Activated CD4-positive, alpha-beta T cell treated with anti-CD3 and anti-CD28 coated beads for 36 hours (primary cell): Measurements from ENCODE around the gene DHX35. TPM values are rescaled to one million over a fixed set of nuclear protein-coding genes. Genes with fewer than 3 reads are reported as not detected.
"Not testable (repeated sequence)": the region's sequence is repeated elsewhere in the genome, so short reads cannot be mapped to it uniquely, and the experiment has no call there.

ENCODE experiments used
- ATAC-seq: fragments of 200-7000 bp; cut with Tn5 transposase; one replicate; pipeline ENCODE4 v1.10.0; 2021; ENCODE audit warnings: mild to moderate bottlenecking, moderate library complexity
- CTCF ChIA-PET: fragments of 350-600 bp; sonication (Branson Sonifier 250); formaldehyde crosslinking; loops from one replicate; lab custom pipeline; 2021; ENCODE audit warnings: antibody characterized with exemption; lab: Charles Lee
- POLR2A ChIA-PET: fragments of 350-600 bp; sonication (Branson Sonifier 250); formaldehyde crosslinking; loops from one replicate; lab custom pipeline; 2021; ENCODE audit warnings: antibody characterized with exemption, inconsistent platforms; lab: Charles Lee
- DNase-seq: peaks from one replicate; pipeline ENCODE4 v3.0.0-alpha.2; 2020
- H3K27ac Mint-ChIP-seq: one replicate; pipeline ENCODE4 v1.8.0; 2021; ENCODE audit warnings: mixed read lengths
- H3K27me3 Mint-ChIP-seq: one replicate; pipeline ENCODE4 v1.8.0; 2021; ENCODE audit warnings: mixed read lengths
- H3K36me3 Mint-ChIP-seq: one replicate; pipeline ENCODE4 v1.8.0; 2021; ENCODE audit warnings: low read depth, mixed read lengths
- H3K4me1 Mint-ChIP-seq: one replicate; pipeline ENCODE4 v1.8.0; 2021; ENCODE audit warnings: mixed read lengths
- H3K4me3 Mint-ChIP-seq: one replicate; pipeline ENCODE4 v1.8.0; 2021; ENCODE audit warnings: mild to moderate bottlenecking, moderate library complexity, mixed read lengths
- H3K9me3 Mint-ChIP-seq: one replicate; pipeline ENCODE4 v1.8.0; 2021; ENCODE audit warnings: low read depth, mixed read lengths
- intact Hi-C, 2 experiments: fragments of 100-400 bp; cut with DNase I in 1 of 2; cut with micrococcal nuclease in 1 of 2; formaldehyde crosslinking; loops; one replicate each; pipeline versions ENCODE4 v1.14.2 to v1.15.1; 2022 to 2024; cut with DNase I, micrococcal nuclease
- total RNA-seq, 2 experiments: library from RNA; stranded (reverse); gene quantifications; one replicate each; pipeline ENCODE4 v1.2.3, GENCODE V29; 2021

Gene DHX35
- total RNA-seq, 2 experiments from 2014 or later: 8.7 to 12.0 TPM

DNA sequence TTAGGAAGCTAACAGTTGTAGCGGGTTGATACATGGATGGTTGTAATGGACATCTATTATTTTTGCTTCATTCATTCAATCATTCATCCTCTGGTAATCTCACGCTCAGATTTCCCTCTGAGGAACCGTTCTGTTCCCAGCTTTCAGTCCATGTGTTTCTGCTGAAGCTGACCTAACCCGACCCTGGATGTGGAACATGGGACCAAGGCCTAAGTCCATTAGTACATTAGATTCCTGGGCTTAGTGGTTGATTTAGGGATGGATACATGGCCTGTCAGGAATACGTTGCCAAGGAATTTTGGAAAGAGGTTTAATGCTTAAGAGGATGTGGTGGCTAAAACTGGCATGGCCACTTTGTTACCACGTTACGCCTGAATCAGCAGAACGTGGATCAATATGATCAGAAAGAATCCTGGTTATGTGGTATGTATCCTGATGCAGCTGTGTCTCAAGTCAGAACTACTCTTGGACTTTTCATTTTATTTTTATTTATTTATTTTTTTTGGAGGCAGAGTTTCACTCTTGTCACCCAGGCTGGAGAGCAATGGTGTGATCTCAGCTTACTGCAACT is 4.1 kb upstream of the DHX35 start:
- Mint-ChIP-seq H3K4me1 (peaks cover 13% of the 10 kb centered on the region), H3K36me3 (peaks cover 5% of the 10 kb centered on the region), H3K27ac (no peak overlapping the region), H3K4me3 (no peak overlapping the region), H3K27me3 (no peaks in the 10 kb centered on the region), H3K9me3 (no peaks in the 10 kb centered on the region)
- intact Hi-C loops: no loop called here
- no peak for DNase-seq
- no peak for ATAC-seq
- ChIA-PET CTCF (interaction anchor here (0.6 to 1.8 kb wide), 4 partner anchors 10 to 91 kb away, joined by 3 to 6 read pairs (median 3); partner anchors contain the start of gene FAM83D), POLR2A (no interaction called here)

- not testable (repeated sequence) for H3K9me3 Mint-ChIP-seq, H3K36me3 Mint-ChIP-seq, H3K27ac Mint-ChIP-seq, DNase-seq, H3K27me3 Mint-ChIP-seq, ATAC-seq, H3K4me3 Mint-ChIP-seq
- ChIA-PET POLR2A (interaction anchor here (0.5 to 1.4 kb wide), 2 partner anchors 117 to 1917 kb away, joined by 3 to 4 read pairs; no protein-coding TSS in a partner anchor), CTCF (interaction anchor here (1.9 kb wide), 1 partner anchor 30 kb away, joined by 6 read pairs; no protein-coding TSS in a partner anchor)
- intact Hi-C loops: loop anchor here (5.0 to 10.0 kb wide), 2 partner anchors 57 to 925 kb away; partner anchors contain the start of genes RPRD1B (in 1 of the 2) and TTI1 (in 1 of the 2)
- peaks cover 29% of the 10 kb centered on the region for H3K4me1 Mint-ChIP-seq
Measured at GRCh38 chr20:38960187-38960687, 1.9 kb upstream of the DHX35 start.

DNA sequence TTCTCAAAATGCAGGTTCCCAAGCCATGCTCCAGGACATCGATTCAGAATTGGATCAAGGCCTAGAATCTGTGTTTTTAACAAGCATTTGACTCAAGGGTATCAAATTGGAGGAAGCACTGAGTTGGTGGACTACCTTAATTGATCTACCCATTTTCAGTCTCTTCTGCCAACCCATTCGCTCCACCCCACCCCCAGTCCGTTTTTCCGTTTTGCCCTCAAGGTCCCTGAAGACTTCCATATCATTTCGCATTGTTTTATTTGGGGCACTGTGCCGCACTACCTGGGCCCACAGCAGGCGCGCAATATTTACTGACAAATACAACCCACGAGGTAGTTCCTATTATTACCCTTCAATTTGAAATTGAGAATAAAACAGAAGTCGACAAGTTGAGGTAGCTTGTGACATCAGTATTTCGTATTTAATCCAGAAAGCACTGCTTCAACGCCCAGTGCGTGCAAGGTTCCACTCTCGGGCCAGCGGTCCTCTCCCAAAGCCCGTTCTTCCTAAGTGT is 557 bp upstream of the DHX35 start:
- intact Hi-C loops: loop anchor here (1.0 to 10.0 kb wide), 12 partner anchors 35 to 927 kb away; partner anchors contain the start of genes FAM83D (in 2 of the 2), ACTR5 (in 1 of the 2), RALGAPB (in 1 of the 2) and RPRD1B (in 1 of the 2)

DNA sequence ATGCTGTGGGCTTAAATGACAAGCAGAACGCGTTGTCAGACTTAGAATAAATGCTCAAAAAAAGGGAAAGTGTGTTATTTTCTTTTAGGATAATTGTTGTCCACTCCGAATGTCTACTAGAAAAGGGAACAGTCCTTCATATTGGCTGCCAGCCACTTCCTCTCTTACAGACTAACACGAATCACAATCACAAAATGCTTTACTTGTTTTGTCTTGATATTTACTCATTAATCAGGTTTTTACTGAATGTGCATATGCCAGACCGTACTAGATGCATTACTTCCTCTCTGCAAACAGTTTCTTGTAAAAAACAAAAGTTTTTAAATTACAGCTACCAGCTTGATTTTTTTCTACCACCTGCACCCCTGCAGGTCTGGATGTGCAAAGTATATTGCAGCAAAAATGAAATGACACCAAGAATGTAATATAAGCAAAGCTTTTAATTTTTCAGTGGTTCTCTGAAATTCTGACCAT is 821 bp downstream of the DHX35 start:
- DNase-seq: no peak
- CTCF ChIA-PET: interaction anchor here (0.7 to 2.8 kb wide), 10 partner anchors 17 to 215 kb away, joined by 3 to 19 read pairs (median 4); partner anchors contain the start of genes ACTR5 and FAM83D
- Mint-ChIP-seq H3K36me3 (peaks cover 9% of the 10 kb centered on the region), H3K4me3 (peak overlapping the region; percentile 94), H3K27ac (peak overlapping the region; percentile 87), H3K27me3 (no peaks in the 10 kb centered on the region), H3K4me1 (peaks cover 29% of the 10 kb centered on the region), H3K9me3 (no peaks in the 10 kb centered on the region)
- ATAC-seq: no peak
- intact Hi-C loops: loop anchor here (1.0 to 10.0 kb wide), 12 partner anchors 34 to 928 kb away; partner anchors contain the start of genes FAM83D (in 2 of the 2), ACTR5 (in 1 of the 2), RALGAPB (in 1 of the 2) and RPRD1B (in 1 of the 2)
- POLR2A ChIA-PET: interaction anchor here (1.0 to 2.0 kb wide), 2 partner anchors 11 to 37 kb away, joined by 3 to 17 read pairs; partner anchors contain the start of gene FAM83D

More for the DNA sequence above, 557 bp upstream of the DHX35 start:
- Mint-ChIP-seq H3K4me3 (peak overlapping the region; percentile 94), H3K27ac (peak overlapping the region; percentile 95), H3K9me3 (no peaks in the 10 kb centered on the region), H3K27me3 (no peaks in the 10 kb centered on the region), H3K4me1 (peaks cover 29% of the 10 kb centered on the region), H3K36me3 (peaks cover 8% of the 10 kb centered on the region)
- POLR2A ChIA-PET: interaction anchor here (0.9 to 2.0 kb wide), 4 partner anchors 25 to 119 kb away, joined by 3 to 17 read pairs (median 4); partner anchors contain the start of gene FAM83D
- CTCF ChIA-PET: interaction anchor here (0.6 to 2.8 kb wide), 11 partner anchors 13 to 237 kb away, joined by 3 to 19 read pairs (median 3); partner anchors contain the start of genes ACTR5 and FAM83D
- ATAC-seq: peak; percentile 7
- peak; percentile 52 for DNase-seq

- ATAC-seq (no peak), DNase-seq (no peak)
- POLR2A ChIA-PET: no interaction called here
- Mint-ChIP-seq H3K36me3 (peaks cover 11% of the 10 kb centered on the region), H3K4me1 (peaks cover 29% of the 10 kb centered on the region), H3K4me3 (no peak overlapping the region), H3K27me3 (no peaks in the 10 kb centered on the region), H3K27ac (no peak overlapping the region), H3K9me3 (no peaks in the 10 kb centered on the region)
- intact Hi-C loops: loop anchor here (2.0 to 10.0 kb wide), 3 partner anchors 54 to 929 kb away; partner anchors contain the start of genes RPRD1B (in 1 of the 2) and TTI1 (in 1 of the 2)
- CTCF ChIA-PET: interaction anchor here (0.7 to 1.7 kb wide), 5 partner anchors 9 to 238 kb away, joined by 3 to 5 read pairs (median 3); partner anchors contain the start of gene FAM83D
Measured at GRCh38 chr20:38963745-38964144, 1.6 kb downstream of the DHX35 start.

GRCh38 chr20:38965264-38965663 is 3.1 kb downstream of the DHX35 start:
- peaks cover 14% of the 10 kb centered on the region for H3K36me3 Mint-ChIP-seq
- intact Hi-C loops: loop anchor here in 1 of 2 experiments (10.0 kb wide), 1 partner anchor 930 kb away; the partner anchor contains the start of genes RPRD1B and TTI1
- CTCF ChIA-PET: interaction anchor here (1.2 to 1.5 kb wide), 2 partner anchors 34 to 84 kb away, joined by 3 to 4 read pairs; no protein-coding TSS in a partner anchor

GRCh38 chr20:38968090-38968489 is 5.9 kb downstream of the DHX35 start:
- DNase-seq: no peak
- Mint-ChIP-seq H3K4me1 (peaks cover 16% of the 10 kb centered on the region), H3K4me3 (no peak overlapping the region), H3K9me3 (no peaks in the 10 kb centered on the region), H3K27me3 (no peaks in the 10 kb centered on the region), H3K36me3 (peaks cover 18% of the 10 kb centered on the region), H3K27ac (no peak overlapping the region)
- intact Hi-C loops: loop anchor here in 1 of 2 experiments (10.0 kb wide), 1 partner anchor 933 kb away; the partner anchor contains the start of genes RPRD1B and TTI1
- ChIA-PET CTCF (no interaction called here), POLR2A (no interaction called here)
- no peak for ATAC-seq

More at GRCh38 chr20:38965264-38965663, 3.1 kb downstream of the DHX35 start:
- Mint-ChIP-seq H3K27ac (no peak overlapping the region), H3K4me1 (peaks cover 29% of the 10 kb centered on the region), H3K9me3 (no peaks in the 10 kb centered on the region), H3K4me3 (no peak overlapping the region), H3K27me3 (no peaks in the 10 kb centered on the region)
- no peak for DNase-seq
- no peak for ATAC-seq
- POLR2A ChIA-PET: no interaction called here

DNA sequence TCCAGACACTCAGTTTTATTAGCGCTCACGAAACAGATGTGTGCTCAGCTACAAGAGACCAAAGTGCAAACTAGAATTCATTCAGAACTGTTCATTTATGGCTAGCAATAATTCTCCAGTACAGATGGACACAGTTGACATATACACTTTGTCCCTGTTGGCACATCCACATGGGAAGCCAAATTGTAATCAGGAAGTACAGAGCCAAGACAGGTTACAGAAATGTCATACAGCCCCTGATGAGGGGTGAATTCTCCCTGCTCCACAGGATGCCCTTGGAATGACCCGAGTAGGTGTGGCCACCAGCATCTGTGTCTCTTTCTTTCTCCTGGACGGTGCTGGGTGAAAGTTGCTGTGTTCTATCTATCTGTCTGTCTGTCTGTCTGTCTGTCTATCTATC is 7.6 kb downstream of the DHX35 start:
- ChIA-PET CTCF (interaction anchor here (0.7 kb wide), 2 partner anchors 70 to 1360 kb away, joined by 3 read pairs; no protein-coding TSS in a partner anchor), POLR2A (no interaction called here)
- peaks cover 7% of the 10 kb centered on the region for H3K4me1 Mint-ChIP-seq
- no peaks in the 10 kb centered on the region for H3K9me3 Mint-ChIP-seq
- no peak for ATAC-seq
- DNase-seq: no peak
- peaks cover 31% of the 10 kb centered on the region for H3K36me3 Mint-ChIP-seq
- no peak overlapping the region for H3K4me3 Mint-ChIP-seq
- no peaks in the 10 kb centered on the region for H3K27me3 Mint-ChIP-seq
- H3K27ac Mint-ChIP-seq: no peak overlapping the region
- intact Hi-C loops: loop anchor here in 1 of 2 experiments (10.0 kb wide), 1 partner anchor 935 kb away; the partner anchor contains the start of genes RPRD1B and TTI1

DNA sequence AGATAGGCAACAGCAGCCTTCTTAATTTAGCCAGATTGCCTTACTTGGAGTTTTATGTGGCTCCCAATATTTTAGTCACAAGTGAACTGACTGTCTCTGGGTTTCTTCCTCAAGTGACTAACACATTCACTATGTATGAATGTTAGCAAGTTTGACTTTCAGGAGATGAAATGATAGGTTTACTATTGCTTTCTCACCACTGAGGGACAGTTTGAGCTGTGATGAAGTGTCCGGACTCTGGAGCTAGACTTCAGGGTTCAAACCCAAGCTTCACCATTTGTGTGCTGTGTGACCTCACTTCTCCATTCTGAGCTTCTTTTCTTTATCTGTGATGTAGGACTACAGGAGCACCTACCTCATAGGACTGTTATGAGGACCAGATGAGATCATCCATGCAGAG is 8.2 kb downstream of the DHX35 start:
- intact Hi-C loops: no loop called here
- ATAC-seq (peak; percentile 33), DNase-seq (no peak)
- Mint-ChIP-seq H3K4me3 (no peak overlapping the region), H3K4me1 (peaks cover 4% of the 10 kb centered on the region), H3K9me3 (no peaks in the 10 kb centered on the region), H3K27me3 (no peaks in the 10 kb centered on the region), H3K36me3 (peaks cover 29% of the 10 kb centered on the region), H3K27ac (no peak overlapping the region)
- POLR2A ChIA-PET: interaction anchor here (0.6 kb wide), 1 partner anchor 27 kb away, joined by 3 read pairs; no protein-coding TSS in a partner anchor
- CTCF ChIA-PET: interaction anchor here (0.7 kb wide), 3 partner anchors 20 to 1360 kb away, joined by 3 read pairs; no protein-coding TSS in a partner anchor

DNA sequence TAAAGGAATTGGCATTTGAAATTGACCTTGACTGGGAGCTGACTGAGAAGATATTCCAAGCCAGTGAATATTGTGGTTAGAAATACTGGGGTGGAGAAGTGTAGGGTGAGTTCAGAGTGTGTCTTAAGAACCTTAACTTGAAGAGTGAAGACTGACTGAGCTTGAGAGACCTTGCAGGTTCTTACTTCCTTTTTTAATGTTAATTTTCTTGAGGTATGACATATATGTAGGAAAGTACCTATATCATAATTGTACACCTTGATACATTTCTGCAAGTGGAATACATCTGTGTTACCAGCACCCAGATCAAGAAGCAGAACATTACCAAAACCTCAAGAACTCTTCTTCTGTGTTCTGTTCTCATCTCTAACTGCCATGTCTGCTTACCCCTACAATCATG is 11.0 kb downstream of the DHX35 start:
- POLR2A ChIA-PET: no interaction called here
- peaks cover 4% of the 10 kb centered on the region for H3K4me1 Mint-ChIP-seq
- no peak overlapping the region for H3K27ac Mint-ChIP-seq
- no peak for ATAC-seq
- H3K36me3 Mint-ChIP-seq: peaks cover 25% of the 10 kb centered on the region
- intact Hi-C loops: no loop called here
- H3K9me3 Mint-ChIP-seq: no peaks in the 10 kb centered on the region
- CTCF ChIA-PET: interaction anchor here (1.0 kb wide), 1 partner anchor 9 kb away, joined by 3 read pairs; no protein-coding TSS in a partner anchor
- no peaks in the 10 kb centered on the region for H3K27me3 Mint-ChIP-seq
- DNase-seq: no peak
- no peak overlapping the region for H3K4me3 Mint-ChIP-seq
